GF-D8 (cell line): ENCODE measurements around the gene ARHGEF28.

Experiments
- DNase-seq: peaks from one replicate; lab custom pipeline; 2025; lab: John Stamatoyannopoulos, UW

The ARHGEF28 gene

GRCh38 chr5:73938280-73938937 is 312.4 kb downstream of the ARHGEF28 start:
- no peak for DNase-seq

GRCh38 chr5:73938938-73939320 is 312.9 kb downstream of the ARHGEF28 start:
- no peak for DNase-seq

GRCh38 chr5:73939557-73939956 is 313.6 kb downstream of the ARHGEF28 start:
- DNase-seq, result no peak

- DNase-seq, result no peak
These were observed 314.0 kb downstream of the ARHGEF28 start for GRCh38 chr5:73940026-73940425.

GRCh38 chr5:73940801-73941200 is 314.8 kb downstream of the ARHGEF28 start:
- no peak for DNase-seq

GRCh38 chr5:73942783-73943182 is 316.8 kb downstream of the ARHGEF28 start:
- no peak for DNase-seq

- DNase-seq, result no peak
These were observed 317.4 kb downstream of the ARHGEF28 start for GRCh38 chr5:73943397-73943796.

GRCh38 chr5:73944581-73944980 is 318.6 kb downstream of the ARHGEF28 start:
- DNase-seq, result no peak

- no peak for DNase-seq
These were observed 319.5 kb downstream of the ARHGEF28 start for GRCh38 chr5:73945505-73945904.

GRCh38 chr5:73946278-73946677 is 320.3 kb downstream of the ARHGEF28 start:
- DNase-seq, result no peak

GRCh38 chr5:73946919-73947602 is 321.1 kb downstream of the ARHGEF28 start:
- no peak for DNase-seq

- DNase-seq, result no peak
These were observed 322.1 kb downstream of the ARHGEF28 start for GRCh38 chr5:73947906-73948640.

GRCh38 chr5:73948720-73949119 is 322.7 kb downstream of the ARHGEF28 start:
- no peak for DNase-seq

GRCh38 chr5:73950441-73950873 is 324.5 kb downstream of the ARHGEF28 start:
- no peak for DNase-seq

GRCh38 chr5:73950912-73951430 is 325.0 kb downstream of the ARHGEF28 start:
- no peak for DNase-seq

GRCh38 chr5:73952872-73953271 is 326.9 kb downstream of the ARHGEF28 start:
- no peak for DNase-seq

GRCh38 chr5:73954381-73954780 is 328.4 kb downstream of the ARHGEF28 start:
- no peak for DNase-seq

- DNase-seq, result no peak
These were observed 329.4 kb downstream of the ARHGEF28 start for GRCh38 chr5:73955271-73955846.

- no peak for DNase-seq
These were observed 331.5 kb downstream of the ARHGEF28 start for GRCh38 chr5:73957397-73958001.

- DNase-seq, result no peak
These were observed 332.0 kb downstream of the ARHGEF28 start for GRCh38 chr5:73958037-73958436.

GRCh38 chr5:73960023-73960422 is 334.0 kb downstream of the ARHGEF28 start:
- DNase-seq, result no peak

GRCh38 chr5:73960426-73960825 is 334.4 kb downstream of the ARHGEF28 start:
- DNase-seq, result no peak
